HepG2 (cell line): ENCODE data around the gene ING5. TPM values are rescaled to one million over a fixed set of nuclear protein-coding genes. Genes with fewer than 3 reads are reported as not detected.

ENCODE experiments used
- AGO2 ChIP-seq: fragments of 200-400 bp; formaldehyde crosslinking; optimal IDR thresholded peaks from 2 replicates; pipeline ENCODE3; 2017; ENCODE audit warnings: mild to moderate bottlenecking, low read depth, low read length, moderate library complexity
- ATF3 ChIP-seq: sonication (generic); formaldehyde crosslinking; IDR thresholded peaks from 2 replicates; pipeline ENCODE4 v1.4.0; 2020; ENCODE audit warnings: missing genetic modification reagents
- FOSL1 ChIP-seq: sonication (generic); formaldehyde crosslinking; IDR thresholded peaks from 2 replicates; pipeline ENCODE4 v1.9.0; 2021; ENCODE audit warnings: missing genetic modification reagents, borderline replicate concordance
- PRDM15 ChIP-seq: sonication (generic); formaldehyde crosslinking; IDR thresholded peaks from 2 replicates; pipeline ENCODE4 v1.4.0; 2020; ENCODE audit warnings: missing genetic modification reagents
- SALL2 ChIP-seq: sonication (generic); formaldehyde crosslinking; IDR thresholded peaks from 2 replicates; pipeline ENCODE4 v1.8.1; 2023; ENCODE audit warnings: mild to moderate bottlenecking, missing genetic modification reagents, inconsistent platforms
- SATB2 ChIP-seq: sonication (generic); formaldehyde crosslinking; IDR thresholded peaks from 2 replicates; pipeline ENCODE4 v1.5.0; 2020; ENCODE audit warnings: missing genetic modification reagents
- ZBTB7B ChIP-seq: sonication (generic); formaldehyde crosslinking; IDR thresholded peaks from 2 replicates; pipeline ENCODE4 v1.4.0; 2020; ENCODE audit warnings: missing genetic modification reagents
- ZFP62 ChIP-seq: sonication (generic); formaldehyde crosslinking; IDR thresholded peaks from 2 replicates; pipeline ENCODE4 v1.4.0; 2020; ENCODE audit warnings: missing genetic modification reagents
- ZNF17 ChIP-seq: sonication (generic); formaldehyde crosslinking; IDR thresholded peaks from 2 replicates; pipeline ENCODE4 v1.5.0; 2020; ENCODE audit warnings: mild to moderate bottlenecking, missing genetic modification reagents
- ZNF276 ChIP-seq: sonication (generic); formaldehyde crosslinking; IDR thresholded peaks from 2 replicates; pipeline ENCODE4 v1.4.0; 2020; ENCODE audit warnings: mild to moderate bottlenecking, low read depth, missing genetic modification reagents
- ZSCAN12 ChIP-seq: sonication (generic); formaldehyde crosslinking; IDR thresholded peaks from 2 replicates; pipeline ENCODE4 v1.9.0; 2021; ENCODE audit warnings: mild to moderate bottlenecking, missing genetic modification reagents
- polyA plus RNA-seq, 8 experiments: library from polyadenylated mRNA; depleted of rRNA in 3 of 8; stranded (reverse) in 7 of 8; unstranded in 1 of 8; fragments of >200 nt; fragmentation: Illumina TruSeq in 4 of 8; extraction: Trizol in 4 of 8; gene quantifications; 2 replicates each; pipeline versions ENCODE4 v1.2.1 to v1.2.3, GENCODE V29; 2011 to 2016; ENCODE audit warnings: low read depth in 4 of 8, missing spikeins in 1 of 8, mixed read lengths in 1 of 8; ENCODE audit not compliant: insufficient read depth in 1 of 8
- total RNA-seq, 5 experiments: library from RNA; depleted of rRNA; stranded (reverse); fragments of >200 nt; fragmentation: Illumina TruSeq; extraction: Trizol; gene quantifications; 2 replicates each; pipeline ENCODE4 v1.2.3, GENCODE V29; 2016; ENCODE audit warnings: low read depth in 1 of 5
- TF ChIP-seq, protein P1 (sequence below): sonication (generic); formaldehyde crosslinking; IDR thresholded peaks from 2 replicates; pipeline ENCODE4 v1.9.0; 2021; ENCODE audit warnings: mild to moderate bottlenecking, missing genetic modification reagents
- TF ChIP-seq, protein P2 (sequence below): sonication (generic); formaldehyde crosslinking; IDR thresholded peaks from 2 replicates; pipeline ENCODE4 v1.5.0; 2020; ENCODE audit warnings: mild to moderate bottlenecking, low read depth, missing genetic modification reagents, borderline replicate concordance

Gene ING5
- total and polyA plus RNA-seq, 2 of the 13 experiments (the other 11 are each of a cell fraction or from before 2014, with no cell fraction given): 61.9 to 71.9 TPM

GRCh38 chr2:241771286-241772062 lies 69.6 kb downstream of the ING5 start (continued):
- TF ChIP-seq AGO2 (peak; percentile 97), ATF3 (CRISPR knock-in tag) (no peak), SALL2 (CRISPR knock-in tag) (0 out of 2 replicates have a peak, but pooled peaks have one; percentile 57), FOSL1 (CRISPR knock-in tag) (peak; percentile 55; the same call in 1 of the 2 replicates), ZFP62 (no peak), ZBTB7B (peak; percentile 92), ZSCAN12 (peak; percentile 59; the same call in 1 of the 2 replicates), ZNF17 (CRISPR knock-in tag) (no peak), PRDM15 (CRISPR knock-in tag) (0 out of 2 replicates have a peak, but pooled peaks have one; percentile 13), SATB2 (CRISPR knock-in tag) (peak; percentile 78), ZNF276 (CRISPR knock-in tag) (peak; percentile 47; the same call in 1 of the 2 replicates)
- TF ChIP-seq, protein P1, sequence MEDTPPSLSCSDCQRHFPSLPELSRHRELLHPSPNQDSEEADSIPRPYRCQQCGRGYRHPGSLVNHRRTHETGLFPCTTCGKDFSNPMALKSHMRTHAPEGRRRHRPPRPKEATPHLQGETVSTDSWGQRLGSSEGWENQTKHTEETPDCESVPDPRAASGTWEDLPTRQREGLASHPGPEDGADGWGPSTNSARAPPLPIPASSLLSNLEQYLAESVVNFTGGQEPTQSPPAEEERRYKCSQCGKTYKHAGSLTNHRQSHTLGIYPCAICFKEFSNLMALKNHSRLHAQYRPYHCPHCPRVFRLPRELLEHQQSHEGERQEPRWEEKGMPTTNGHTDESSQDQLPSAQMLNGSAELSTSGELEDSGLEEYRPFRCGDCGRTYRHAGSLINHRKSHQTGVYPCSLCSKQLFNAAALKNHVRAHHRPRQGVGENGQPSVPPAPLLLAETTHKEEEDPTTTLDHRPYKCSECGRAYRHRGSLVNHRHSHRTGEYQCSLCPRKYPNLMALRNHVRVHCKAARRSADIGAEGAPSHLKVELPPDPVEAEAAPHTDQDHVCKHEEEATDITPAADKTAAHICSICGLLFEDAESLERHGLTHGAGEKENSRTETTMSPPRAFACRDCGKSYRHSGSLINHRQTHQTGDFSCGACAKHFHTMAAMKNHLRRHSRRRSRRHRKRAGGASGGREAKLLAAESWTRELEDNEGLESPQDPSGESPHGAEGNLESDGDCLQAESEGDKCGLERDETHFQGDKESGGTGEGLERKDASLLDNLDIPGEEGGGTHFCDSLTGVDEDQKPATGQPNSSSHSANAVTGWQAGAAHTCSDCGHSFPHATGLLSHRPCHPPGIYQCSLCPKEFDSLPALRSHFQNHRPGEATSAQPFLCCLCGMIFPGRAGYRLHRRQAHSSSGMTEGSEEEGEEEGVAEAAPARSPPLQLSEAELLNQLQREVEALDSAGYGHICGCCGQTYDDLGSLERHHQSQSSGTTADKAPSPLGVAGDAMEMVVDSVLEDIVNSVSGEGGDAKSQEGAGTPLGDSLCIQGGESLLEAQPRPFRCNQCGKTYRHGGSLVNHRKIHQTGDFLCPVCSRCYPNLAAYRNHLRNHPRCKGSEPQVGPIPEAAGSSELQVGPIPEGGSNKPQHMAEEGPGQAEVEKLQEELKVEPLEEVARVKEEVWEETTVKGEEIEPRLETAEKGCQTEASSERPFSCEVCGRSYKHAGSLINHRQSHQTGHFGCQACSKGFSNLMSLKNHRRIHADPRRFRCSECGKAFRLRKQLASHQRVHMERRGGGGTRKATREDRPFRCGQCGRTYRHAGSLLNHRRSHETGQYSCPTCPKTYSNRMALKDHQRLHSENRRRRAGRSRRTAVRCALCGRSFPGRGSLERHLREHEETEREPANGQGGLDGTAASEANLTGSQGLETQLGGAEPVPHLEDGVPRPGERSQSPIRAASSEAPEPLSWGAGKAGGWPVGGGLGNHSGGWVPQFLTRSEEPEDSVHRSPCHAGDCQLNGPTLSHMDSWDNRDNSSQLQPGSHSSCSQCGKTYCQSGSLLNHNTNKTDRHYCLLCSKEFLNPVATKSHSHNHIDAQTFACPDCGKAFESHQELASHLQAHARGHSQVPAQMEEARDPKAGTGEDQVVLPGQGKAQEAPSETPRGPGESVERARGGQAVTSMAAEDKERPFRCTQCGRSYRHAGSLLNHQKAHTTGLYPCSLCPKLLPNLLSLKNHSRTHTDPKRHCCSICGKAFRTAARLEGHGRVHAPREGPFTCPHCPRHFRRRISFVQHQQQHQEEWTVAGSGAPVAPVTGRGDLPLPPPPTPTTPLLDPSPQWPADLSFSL (CRISPR knock-in tag): 0 out of 2 replicates have a peak, but pooled peaks have one; percentile 59
- TF ChIP-seq, protein P2, sequence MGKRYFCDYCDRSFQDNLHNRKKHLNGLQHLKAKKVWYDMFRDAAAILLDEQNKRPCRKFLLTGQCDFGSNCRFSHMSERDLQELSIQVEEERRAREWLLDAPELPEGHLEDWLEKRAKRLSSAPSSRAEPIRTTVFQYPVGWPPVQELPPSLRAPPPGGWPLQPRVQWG (CRISPR knock-in tag): 0 out of 2 replicates have a peak, but pooled peaks have one; percentile 54
